OCI-LY7 (cell line): ENCODE measurements around the gene CEP192.

Source experiments
- EZH2phosphoT487 ChIP-seq: fragments of 200-600 bp; sonication (generic); IDR thresholded peaks from 2 replicates; pipeline ENCODE4 v1.6.1; 2018; ENCODE audit warnings: low read depth, borderline replicate concordance, mild to moderate bottlenecking, mixed run types, antibody characterized with exemption, low read length, moderate library complexity, mixed read lengths
- TF ChIP-seq, protein P1 (sequence below): fragments of 200-600 bp; sonication (generic); conservative IDR thresholded peaks from 2 replicates; pipeline ENCODE4 v1.5.1; 2014; ENCODE audit warnings: mild to moderate bottlenecking, antibody characterized with exemption, low read length, moderate library complexity, mixed read lengths

DNA sequence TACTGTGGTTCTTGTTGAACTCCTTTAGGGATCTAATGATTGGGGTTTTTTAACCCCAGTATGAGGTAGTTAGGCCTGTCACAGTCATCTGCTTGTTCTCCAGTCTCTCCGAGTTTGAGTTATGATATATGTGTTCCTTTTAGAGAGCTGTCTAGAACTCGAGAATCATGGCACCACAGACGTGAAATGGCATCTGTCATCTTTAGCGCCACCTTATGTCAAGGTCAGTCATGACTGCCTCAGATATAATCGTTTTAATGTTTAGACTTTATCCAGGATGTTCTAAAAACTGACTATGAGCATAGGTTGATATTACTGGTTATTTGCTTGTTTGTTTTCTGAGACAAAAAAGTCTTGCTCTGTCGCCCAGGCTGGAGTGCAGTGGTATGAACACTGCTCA lies 112.2 kb downstream of the CEP192 start:
- TF ChIP-seq, protein P1, sequence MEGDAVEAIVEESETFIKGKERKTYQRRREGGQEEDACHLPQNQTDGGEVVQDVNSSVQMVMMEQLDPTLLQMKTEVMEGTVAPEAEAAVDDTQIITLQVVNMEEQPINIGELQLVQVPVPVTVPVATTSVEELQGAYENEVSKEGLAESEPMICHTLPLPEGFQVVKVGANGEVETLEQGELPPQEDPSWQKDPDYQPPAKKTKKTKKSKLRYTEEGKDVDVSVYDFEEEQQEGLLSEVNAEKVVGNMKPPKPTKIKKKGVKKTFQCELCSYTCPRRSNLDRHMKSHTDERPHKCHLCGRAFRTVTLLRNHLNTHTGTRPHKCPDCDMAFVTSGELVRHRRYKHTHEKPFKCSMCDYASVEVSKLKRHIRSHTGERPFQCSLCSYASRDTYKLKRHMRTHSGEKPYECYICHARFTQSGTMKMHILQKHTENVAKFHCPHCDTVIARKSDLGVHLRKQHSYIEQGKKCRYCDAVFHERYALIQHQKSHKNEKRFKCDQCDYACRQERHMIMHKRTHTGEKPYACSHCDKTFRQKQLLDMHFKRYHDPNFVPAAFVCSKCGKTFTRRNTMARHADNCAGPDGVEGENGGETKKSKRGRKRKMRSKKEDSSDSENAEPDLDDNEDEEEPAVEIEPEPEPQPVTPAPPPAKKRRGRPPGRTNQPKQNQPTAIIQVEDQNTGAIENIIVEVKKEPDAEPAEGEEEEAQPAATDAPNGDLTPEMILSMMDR: peak; percentile 69
- TF ChIP-seq EZH2phosphoT487: no peak
